ENCODE measurements around the gene IDE. TPM values are rescaled to one million over a fixed set of nuclear protein-coding genes. Genes with fewer than 3 reads are reported as not detected.

The IDE gene
- total RNA-seq, 2 donors from 2014 or later, result 39.0 to 44.8 TPM

DNA sequence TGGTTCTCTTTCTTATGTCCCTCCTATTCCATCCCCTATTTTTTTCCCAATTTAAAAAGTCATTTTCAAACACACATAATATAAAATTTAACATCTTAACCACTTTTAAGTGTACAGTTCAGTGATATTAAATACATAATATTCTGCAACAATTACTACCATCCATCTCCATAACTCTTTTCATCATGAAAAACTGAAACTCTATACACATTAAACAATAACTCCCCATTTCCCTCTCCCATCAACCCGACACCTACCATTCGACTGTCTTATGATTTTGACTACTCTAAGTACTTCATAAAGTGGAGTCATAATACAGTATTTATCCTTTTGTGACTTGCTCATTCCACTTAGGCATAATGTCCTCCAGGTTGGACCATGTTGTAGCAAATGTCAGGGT is 21.6 kb upstream of the IDE start:
- TF ChIP-seq CTCF (IDR thresholded peaks at IDR 0.05), result no peak
- Histone ChIP-seq H3K27ac (no peak overlapping the region), H3K4me1 (no peaks in the 10 kb centered on the region), H3K9ac (ENCODE audit: low read depth in 2 of 2, low read length in 2 of 2) (no peak overlapping the region), H3K36me3 (no peaks in the 10 kb centered on the region), H3K4me3 (no peak overlapping the region), H3K9me3 (no peaks in the 10 kb centered on the region), H3K27me3 (no peaks in the 10 kb centered on the region)
- intact Hi-C loops (cut with DNase I), result no loop called here
- no peak for DNase-seq

DNA sequence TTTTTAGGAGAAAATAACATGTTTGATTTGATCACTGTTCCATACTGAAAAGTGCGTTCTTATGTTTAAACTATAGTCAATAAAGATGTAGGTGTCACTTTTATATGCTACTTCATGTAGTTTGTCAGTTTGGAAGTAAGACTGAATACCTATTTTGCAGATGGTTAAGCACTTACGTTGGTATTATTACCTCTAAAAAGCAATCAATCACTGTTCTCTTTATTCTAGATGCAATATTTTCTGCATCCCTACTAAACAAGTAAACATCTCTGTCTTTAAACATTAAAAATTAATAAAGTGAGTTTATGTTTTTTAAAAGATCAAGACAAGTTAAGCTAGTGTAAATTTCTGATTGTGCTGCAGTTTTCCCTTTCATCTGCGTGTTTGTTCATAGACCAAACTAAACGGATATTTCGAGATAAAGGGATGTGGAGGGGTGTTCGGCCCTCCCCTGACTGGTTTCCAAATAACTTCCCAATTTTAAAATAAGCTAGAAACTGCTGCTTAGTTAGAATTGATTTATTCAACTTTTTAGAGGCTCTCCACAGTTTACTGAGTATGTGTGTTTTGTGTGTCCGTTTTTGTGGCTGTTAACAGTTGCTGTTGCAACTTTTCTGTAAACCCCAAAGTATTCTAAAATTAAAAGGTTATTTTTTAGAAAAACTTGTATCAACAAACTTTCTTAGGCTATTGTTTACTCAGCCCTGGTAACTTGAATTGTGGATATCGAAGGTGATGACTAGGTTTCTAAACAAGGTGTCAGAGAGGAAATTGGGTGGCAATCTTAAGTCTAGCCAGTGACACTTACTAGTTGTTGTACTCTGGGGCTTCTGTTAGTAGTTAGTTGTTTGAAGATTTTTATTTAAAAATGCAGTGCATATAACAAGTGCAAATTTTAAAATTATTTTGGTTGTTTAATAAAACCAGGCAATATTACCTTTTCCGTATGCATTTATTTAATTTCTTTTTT is 20.0 kb upstream of the IDE start:
- Histone ChIP-seq H3K4me3 (peak overlapping the region; percentile 92), H3K9ac (ENCODE audit: low read depth in 2 of 2, low read length in 2 of 2) (peak overlapping the region in 1 of 2 donors; percentile 82), H3K4me1 (no peaks in the 10 kb centered on the region), H3K36me3 (no peaks in the 10 kb centered on the region), H3K9me3 (no peaks in the 10 kb centered on the region), H3K27ac (peak overlapping the region; percentile 90), H3K27me3 (no peaks in the 10 kb centered on the region)
- intact Hi-C loops (cut with DNase I), result no loop called here
- no peak for DNase-seq
- no peak for TF ChIP-seq CTCF (IDR thresholded peaks at IDR 0.05)

- no peaks in the 10 kb centered on the region for H3K36me3 ChIP-seq
- H3K9me3 ChIP-seq, result no peaks in the 10 kb centered on the region
- peak; percentile 99 for DNase-seq
- peak within 1 kb of the TSS; percentile 64 to 82 for H3K9ac ChIP-seq (ENCODE audit: low read depth in 2 of 2, low read length in 2 of 2)
- no peaks in the 10 kb centered on the region for H3K4me1 ChIP-seq
- no peaks in the 10 kb centered on the region for H3K27me3 ChIP-seq
- intact Hi-C loops (cut with DNase I), result no loop called here
- peak within 1 kb of the TSS; percentile 90 for H3K27ac ChIP-seq
- peak within 1 kb of the TSS; percentile 92 for H3K4me3 ChIP-seq
- no peak for TF ChIP-seq CTCF (IDR thresholded peaks at IDR 0.05)
These were observed 19.1 kb upstream of the IDE start, which contains the start of gene KIF11 for GRCh38 chr10:92592761-92593618. KIF11 (plus strand) TSS chr10:92593130; CDS start chr10:92593376, 246 bp downstream.

GRCh38 chr10:92591550-92592022 is 17.7 kb upstream of the IDE start:
- TF ChIP-seq CTCF (IDR thresholded peaks at IDR 0.05), result no peak
- DNase-seq, result peak; percentile 91
- intact Hi-C loops (cut with DNase I), result no loop called here
- Histone ChIP-seq H3K36me3 (no peaks in the 10 kb centered on the region), H3K9me3 (no peaks in the 10 kb centered on the region), H3K27me3 (no peaks in the 10 kb centered on the region), H3K4me3 (peak overlapping the region; percentile 92), H3K27ac (peak overlapping the region; percentile 90), H3K9ac (ENCODE audit: low read depth in 2 of 2, low read length in 2 of 2) (peak overlapping the region; percentile 53 to 82), H3K4me1 (no peaks in the 10 kb centered on the region)

All from colonic mucosa (tissue), 4 donors.